NT2/D1 (cell line): ENCODE measurements around the gene RGMA.

Experiments
- DNase-seq: peaks from one replicate; pipeline ENCODE4 v3.0.0-alpha.2; 2011; ENCODE audit warnings: low read depth, low spot score
- H3K27me3 ChIP-seq: 2 replicates; pipeline ENCODE4 v1.6.0; 2011; ENCODE audit warnings: mild to moderate bottlenecking; ENCODE audit not compliant: insufficient read length, insufficient read depth
- H3K36me3 ChIP-seq: 2 replicates; pipeline ENCODE4 v1.6.1; 2011; ENCODE audit warnings: mild to moderate bottlenecking, low read length, mixed read lengths; ENCODE audit not compliant: insufficient read depth, insufficient read length
- H3K4me1 ChIP-seq: 2 replicates; pipeline ENCODE4 v1.5.1; 2011; ENCODE audit not compliant: insufficient read depth, insufficient read length
- H3K4me3 ChIP-seq: 2 replicates; pipeline ENCODE4 v1.5.1; 2011; ENCODE audit warnings: low read depth; ENCODE audit not compliant: insufficient read length
- H3K9ac ChIP-seq: 2 replicates; pipeline ENCODE4 v1.6.0; 2011; ENCODE audit warnings: low read depth; ENCODE audit not compliant: insufficient read length
- H3K9me3 ChIP-seq: 2 replicates; pipeline ENCODE4 v1.5.1; 2011; ENCODE audit warnings: mild to moderate bottlenecking, low read length; ENCODE audit not compliant: insufficient read depth
- SUZ12 ChIP-seq: IDR thresholded peaks from 2 replicates; pipeline ENCODE4 v1.6.1; 2011; ENCODE audit not compliant: insufficient read length, insufficient read depth; ENCODE audit errors: extremely low read depth
- YY1 ChIP-seq: IDR thresholded peaks from 2 replicates; pipeline ENCODE4 v1.6.1; 2011; ENCODE audit not compliant: insufficient read length, insufficient read depth
- ZNF274 ChIP-seq: IDR thresholded peaks from 2 replicates; pipeline ENCODE4 v1.6.1; 2011; ENCODE audit warnings: mild to moderate bottlenecking, low read depth, low read length

Gene RGMA

GRCh38 chr15:93052090-93052879, 36.7 kb downstream of the RGMA start:
- Histone ChIP-seq H3K36me3 (peaks cover 61% of the 10 kb centered on the region), H3K9me3 (no peaks in the 10 kb centered on the region), H3K9ac (no peak overlapping the region), H3K27me3 (no peaks in the 10 kb centered on the region), H3K4me1 (peaks cover 10% of the 10 kb centered on the region), H3K4me3 (no peak overlapping the region)
- DNase-seq: no peak
- no peak for TF ChIP-seq SUZ12
- no peak for TF ChIP-seq YY1
- TF ChIP-seq ZNF274: no peak

GRCh38 chr15:93051236-93052089, 37.5 kb downstream of the RGMA start:
- peaks cover 69% of the 10 kb centered on the region for H3K36me3 ChIP-seq
- H3K27me3 ChIP-seq: no peaks in the 10 kb centered on the region
- H3K9ac ChIP-seq: no peak overlapping the region
- TF ChIP-seq ZNF274 (no peak), YY1 (no peak), SUZ12 (no peak)
- DNase-seq: no peak
- no peak overlapping the region for H3K4me3 ChIP-seq
- H3K4me1 ChIP-seq: peaks cover 10% of the 10 kb centered on the region
- peaks cover 4% of the 10 kb centered on the region; the same call in 1 of the 2 replicates for H3K9me3 ChIP-seq

GRCh38 chr15:93050648-93051047, 38.4 kb downstream of the RGMA start:
- DNase-seq: no peak
- Histone ChIP-seq H3K4me3 (no peak overlapping the region), H3K4me1 (peaks cover 7% of the 10 kb centered on the region), H3K9ac (no peak overlapping the region), H3K36me3 (peaks cover 74% of the 10 kb centered on the region), H3K9me3 (peaks cover 7% of the 10 kb centered on the region; the same call in 1 of the 2 replicates), H3K27me3 (no peaks in the 10 kb centered on the region)
- TF ChIP-seq SUZ12 (no peak), YY1 (no peak), ZNF274 (no peak)

GRCh38 chr15:93049914-93050578, 39.0 kb downstream of the RGMA start:
- DNase-seq: no peak
- H3K36me3 ChIP-seq: peaks cover 75% of the 10 kb centered on the region

DNA sequence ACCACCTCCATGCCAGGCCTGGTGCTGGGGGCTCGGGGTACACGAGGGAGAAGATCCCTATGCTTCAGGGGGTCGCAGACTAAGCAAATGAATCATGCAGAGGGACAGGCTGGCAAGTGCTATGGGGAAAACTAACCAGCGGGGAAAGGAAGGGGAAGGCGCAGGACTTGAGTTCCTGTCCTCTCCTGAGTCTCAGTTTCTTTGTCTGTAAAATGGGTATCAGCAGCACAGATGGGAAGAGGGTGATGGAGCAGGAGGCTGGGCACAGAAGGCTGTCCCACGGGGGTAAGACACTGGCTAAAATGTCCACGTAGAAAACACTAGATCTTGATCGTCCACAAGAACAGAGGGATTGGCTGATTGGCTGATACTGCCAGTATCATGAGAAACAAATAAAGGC, 39.8 kb downstream of the RGMA start:
- no peak for DNase-seq
- H3K4me3 ChIP-seq: no peak overlapping the region
- TF ChIP-seq YY1 (no peak), ZNF274 (no peak), SUZ12 (no peak)

More at GRCh38 chr15:93049914-93050578, 39.0 kb downstream of the RGMA start:
- no peaks in the 10 kb centered on the region for H3K27me3 ChIP-seq
- TF ChIP-seq ZNF274: no peak
- TF ChIP-seq SUZ12: no peak
- no peak for TF ChIP-seq YY1
- H3K4me1 ChIP-seq: peaks cover 5% of the 10 kb centered on the region
- no peak overlapping the region for H3K4me3 ChIP-seq
- H3K9ac ChIP-seq: no peak overlapping the region
- peaks cover 7% of the 10 kb centered on the region; the same call in 1 of the 2 replicates for H3K9me3 ChIP-seq

GRCh38 chr15:93048759-93049161, 40.3 kb downstream of the RGMA start:
- no peak for DNase-seq

More for the DNA sequence above, 39.8 kb downstream of the RGMA start:
- H3K36me3 ChIP-seq: peaks cover 77% of the 10 kb centered on the region
- peaks cover 7% of the 10 kb centered on the region; the same call in 1 of the 2 replicates for H3K9me3 ChIP-seq
- H3K27me3 ChIP-seq: no peaks in the 10 kb centered on the region
- H3K4me1 ChIP-seq: peaks cover 5% of the 10 kb centered on the region
- H3K9ac ChIP-seq: no peak overlapping the region

DNA sequence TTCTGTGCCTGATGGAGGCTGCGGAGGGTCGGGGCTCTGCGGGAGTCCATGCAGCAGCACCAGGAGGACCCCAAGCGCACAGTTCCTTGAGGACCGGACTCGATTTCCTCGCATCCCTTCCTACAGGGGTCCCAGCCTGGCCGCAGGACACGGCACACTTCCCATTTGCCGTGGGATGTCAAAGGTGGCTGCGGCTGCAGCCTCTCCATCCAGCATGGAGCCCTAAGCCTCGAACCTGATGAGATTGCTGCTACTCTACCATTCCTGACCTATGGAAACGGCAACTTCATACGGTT, 40.6 kb downstream of the RGMA start:
- Histone ChIP-seq H3K36me3 (peaks cover 82% of the 10 kb centered on the region), H3K4me3 (no peak overlapping the region), H3K4me1 (peaks cover 5% of the 10 kb centered on the region), H3K9me3 (peaks cover 7% of the 10 kb centered on the region; the same call in 1 of the 2 replicates), H3K27me3 (no peaks in the 10 kb centered on the region), H3K9ac (no peak overlapping the region)
- TF ChIP-seq SUZ12 (no peak), YY1 (no peak), ZNF274 (no peak)
- no peak for DNase-seq

More at GRCh38 chr15:93048759-93049161, 40.3 kb downstream of the RGMA start:
- Histone ChIP-seq H3K36me3 (peaks cover 82% of the 10 kb centered on the region), H3K9me3 (peaks cover 7% of the 10 kb centered on the region; the same call in 1 of the 2 replicates), H3K27me3 (no peaks in the 10 kb centered on the region), H3K4me3 (no peak overlapping the region), H3K4me1 (peaks cover 5% of the 10 kb centered on the region), H3K9ac (no peak overlapping the region)
- TF ChIP-seq ZNF274 (no peak), YY1 (no peak), SUZ12 (no peak)
